ENCODE results near the gene KCNMA1. TPM values are rescaled to one million over a fixed set of nuclear protein-coding genes. Genes with fewer than 3 reads are reported as not detected.

KCNMA1 gene
- total and polyA plus RNA-seq, 2 donors (not counting 1 experiment from before 2014, with no cell fraction given) = 0.82 to 3.1 TPM

GRCh38 chr10:77526868-77527617, 110.6 kb downstream of the KCNMA1 start:
- 83% methylated on average over 5 of the region's 6 CpGs for WGBS (ENCODE audit: insufficient coverage)
- TF ChIP-seq EZH2 (IDR thresholded peaks at IDR 0.05; ENCODE audit: borderline replicate concordance, insufficient read depth, low read depth, low read length, poor library complexity, severe bottlenecking) (no peak), CTCF (IDR thresholded peaks at IDR 0.05) (no peak)
- Histone ChIP-seq H3K4me1 (ENCODE audit: control insufficient read depth in 2 of 2, insufficient read depth in 2 of 2, low read length in 2 of 2) (peaks cover 6 to 8% of the 10 kb centered on the region in 2 donors), H3K27ac (ENCODE audit: low read length in 2 of 2) (no peak overlapping the region), H3K36me3 (replicated peaks in 1 of 2; ENCODE audit: control extremely low read depth in 1 of 2, control insufficient read depth in 1 of 2, extremely low read depth in 1 of 2, insufficient read depth in 2 of 2, low read length in 1 of 2) (no peaks in the 10 kb centered on the region), H3K9ac (ENCODE audit: low read length) (no peak overlapping the region), H3K9me3 (ENCODE audit: control extremely low read depth in 1 of 3, control insufficient read depth in 2 of 3, insufficient read depth in 1 of 3, low read length in 2 of 3) (no peaks in the 10 kb centered on the region), H4K20me1 (ENCODE audit: control insufficient read depth, insufficient read depth, low read length, poor library complexity, severe bottlenecking) (no peaks in the 10 kb centered on the region), H3K79me2 (ENCODE audit: control insufficient read depth, insufficient read depth, low read length) (no peaks in the 10 kb centered on the region), H3K27me3 (replicated peaks in 1 of 4; ENCODE audit: control extremely low read depth in 1 of 4, control insufficient read depth in 3 of 4, insufficient read depth in 4 of 4, low read length in 3 of 4) (no peaks in the 10 kb centered on the region), H2AFZ (ENCODE audit: insufficient read depth, low read depth, low read length, poor library complexity, severe bottlenecking) (no peak overlapping the region), H3K4me2 (replicated peaks; ENCODE audit: low read depth, low read length, poor library complexity, severe bottlenecking) (no peak overlapping the region), H3K4me3 (ENCODE audit: control extremely low read depth in 1 of 5, extremely low read depth in 1 of 5, insufficient read depth in 1 of 5, low read depth in 2 of 5, low read length in 4 of 5) (no peak overlapping the region)
- peaks cover 3% of the 10 kb centered on the region for H3K27me3 Mint-ChIP-seq
- intact Hi-C loops (cut with micrococcal nuclease) = no loop called here
- H3K9me3 Mint-ChIP-seq (ENCODE audit: insufficient read depth) = no peaks in the 10 kb centered on the region
- ATAC-seq (ENCODE audit: low read depth) (no peak), DNase-seq (no peak)
- peaks cover 11% of the 10 kb centered on the region for H3K4me1 Mint-ChIP-seq
- no peak overlapping the region for H3K4me3 Mint-ChIP-seq
- POLR2A ChIA-PET = no interaction called here
- CTCF ChIA-PET = interaction anchor here (0.6 kb wide), 1 partner anchor 116 kb away, joined by 3 read pairs; no protein-coding TSS in a partner anchor
- no peak overlapping the region for H3K27ac Mint-ChIP-seq

- Histone ChIP-seq H3K27ac (ENCODE audit: low read length in 2 of 2) (no peak overlapping the region), H3K4me3 (ENCODE audit: control extremely low read depth in 1 of 5, extremely low read depth in 1 of 5, insufficient read depth in 1 of 5, low read depth in 2 of 5, low read length in 4 of 5) (no peak overlapping the region), H3K79me2 (ENCODE audit: control insufficient read depth, insufficient read depth, low read length) (no peaks in the 10 kb centered on the region), H4K20me1 (ENCODE audit: control insufficient read depth, insufficient read depth, low read length, poor library complexity, severe bottlenecking) (no peaks in the 10 kb centered on the region), H3K27me3 (replicated peaks in 1 of 4; ENCODE audit: control extremely low read depth in 1 of 4, control insufficient read depth in 3 of 4, insufficient read depth in 4 of 4, low read length in 3 of 4) (no peaks in the 10 kb centered on the region), H3K4me2 (replicated peaks; ENCODE audit: low read depth, low read length, poor library complexity, severe bottlenecking) (no peak overlapping the region), H3K4me1 (ENCODE audit: control insufficient read depth in 2 of 2, insufficient read depth in 2 of 2, low read length in 2 of 2) (no peaks in the 10 kb centered on the region), H2AFZ (ENCODE audit: insufficient read depth, low read depth, low read length, poor library complexity, severe bottlenecking) (no peak overlapping the region), H3K36me3 (replicated peaks in 1 of 2; ENCODE audit: control extremely low read depth in 1 of 2, control insufficient read depth in 1 of 2, extremely low read depth in 1 of 2, insufficient read depth in 2 of 2, low read length in 1 of 2) (no peaks in the 10 kb centered on the region), H3K9ac (ENCODE audit: low read length) (no peak overlapping the region), H3K9me3 (ENCODE audit: control extremely low read depth in 1 of 3, control insufficient read depth in 2 of 3, insufficient read depth in 1 of 3, low read length in 2 of 3) (peaks cover 0 to 6% (median 0%) of the 10 kb centered on the region in 3 donors)
- Mint-ChIP-seq H3K4me1 (no peaks in the 10 kb centered on the region), H3K4me3 (no peak overlapping the region), H3K9me3 (ENCODE audit: insufficient read depth) (no peaks in the 10 kb centered on the region), H3K27ac (no peak overlapping the region), H3K27me3 (peaks cover 3% of the 10 kb centered on the region)
- POLR2A ChIA-PET = no interaction called here
- intact Hi-C loops (cut with micrococcal nuclease) = no loop called here
- TF ChIP-seq CTCF (IDR thresholded peaks at IDR 0.05) = no peak
- no peak for TF ChIP-seq EZH2 (IDR thresholded peaks at IDR 0.05; ENCODE audit: borderline replicate concordance, insufficient read depth, low read depth, low read length, poor library complexity, severe bottlenecking)
- ATAC-seq (ENCODE audit: low read depth) (no peak), DNase-seq (no peak)
- WGBS (ENCODE audit: insufficient coverage) = 80% methylated on average over 1 of the region's 6 CpGs
- CTCF ChIA-PET = interaction anchor here (0.6 kb wide), 1 partner anchor 423 kb away, joined by 3 read pairs; no protein-coding TSS in a partner anchor
Measured at GRCh38 chr10:77524281-77524711, 113.3 kb downstream of the KCNMA1 start.

All from B cell (primary cell).